PC-3 (cell line): ENCODE data around the gene SLC6A15. TPM values are rescaled to one million over a fixed set of nuclear protein-coding genes. Genes with fewer than 3 reads are reported as not detected.
A peak's percentile ranks its signal among the peaks of the same experiment; 100 is the strongest.

Source experiments
- ATAC-seq: fragments of 200-7000 bp; cut with Tn5 transposase; 2 replicates; pipeline ENCODE4 v1.9.1; 2020; ENCODE audit warnings: mild to moderate bottlenecking, moderate library complexity
- Bru-seq: library from RNA; stranded (reverse); fragments of 400-500 nt; gene quantifications from one replicate; lab custom pipeline; 2021; lab: Mats Ljungman, UMichigan
- BruChase-seq, 2 experiments: library from RNA; stranded (reverse); fragments of 400-500 nt; gene quantifications; one replicate each; lab custom pipeline; 2021; lab: Mats Ljungman, UMichigan
- BruUV-seq: library from RNA; stranded (reverse); fragments of 400-500 nt; replicated peaks from 2 replicates; lab custom pipeline; 2021; lab: Mats Ljungman, UMichigan
- CTCF ChIA-PET: fragments of 300-600 bp; sonication (Branson Sonifier 250); formaldehyde crosslinking; loops from one replicate; lab custom pipeline; 2022; ENCODE audit warnings: antibody characterized with exemption; lab: Charles Lee
- POLR2A ChIA-PET: fragments of 300-600 bp; sonication (Branson Sonifier 250); formaldehyde crosslinking; loops from one replicate; lab custom pipeline; 2022; ENCODE audit warnings: antibody characterized with exemption; ENCODE audit not compliant: unreplicated experiment; lab: Charles Lee
- DNase-seq: peaks from one replicate; pipeline ENCODE4 v3.0.0-alpha.2; 2015
- H2AFZ ChIP-seq: fragments of 300-600 bp; sonication (generic); 2 replicates; pipeline ENCODE4 v1.6.0; 2016; ENCODE audit warnings: antibody characterized with exemption, low read length
- H3F3A ChIP-seq: fragments of 300-600 bp; sonication (generic); one replicate; pipeline ENCODE4 v1.6.0; 2017; ENCODE audit warnings: antibody characterized with exemption, low read length, control low read depth, mild to moderate bottlenecking; ENCODE audit not compliant: unreplicated experiment
- H3K27ac ChIP-seq: fragments of 300-600 bp; sonication (generic); 2 replicates; pipeline ENCODE4 v1.5.1; 2016; ENCODE audit warnings: mild to moderate bottlenecking, low read length
- H3K27me3 ChIP-seq: fragments of 300-600 bp; sonication (generic); 2 replicates; pipeline ENCODE4 v1.6.1; 2016; ENCODE audit warnings: low read length, mixed read lengths
- H3K36me3 ChIP-seq: fragments of 300-600 bp; sonication (generic); 2 replicates; pipeline ENCODE4 v1.6.1; 2016; ENCODE audit warnings: low read depth, mixed run types, low read length, mixed read lengths
- H3K4me1 ChIP-seq: fragments of 300-600 bp; sonication (generic); 2 replicates; pipeline ENCODE4 v1.5.1; 2016; ENCODE audit warnings: low read length; ENCODE audit not compliant: insufficient read depth
- H3K4me2 ChIP-seq: fragments of 300-600 bp; sonication (generic); 2 replicates; pipeline ENCODE4 v1.6.0; 2016; ENCODE audit warnings: low read length
- H3K4me3 ChIP-seq: fragments of 300-600 bp; sonication (generic); 2 replicates; pipeline ENCODE4 v1.5.1; 2016; ENCODE audit warnings: mild to moderate bottlenecking, low read length, mixed read lengths
- H3K79me2 ChIP-seq: fragments of 300-600 bp; sonication (generic); 2 replicates; pipeline ENCODE4 v1.6.1; 2017; ENCODE audit warnings: low read length, mixed read lengths
- H3K9ac ChIP-seq: fragments of 300-600 bp; sonication (generic); 2 replicates; pipeline ENCODE4 v1.6.0; 2016; ENCODE audit warnings: mild to moderate bottlenecking, low read length
- H3K9me2 ChIP-seq: fragments of 300-600 bp; sonication (generic); replicated peaks from 2 replicates; pipeline ENCODE4 v1.6.1; 2016; ENCODE audit warnings: mixed run types, low read length, mixed read lengths
- H3K9me3 ChIP-seq: fragments of 300-600 bp; sonication (generic); 2 replicates; pipeline ENCODE4 v1.6.1; 2016; ENCODE audit warnings: low read length, mixed read lengths
- H4K20me1 ChIP-seq: fragments of 300-600 bp; sonication (generic); 2 replicates; pipeline ENCODE4 v1.6.1; 2016; ENCODE audit warnings: low read length, mixed read lengths
- CTCF ChIP-seq: fragments of 300-600 bp; sonication (generic); conservative IDR thresholded peaks from 2 replicates; pipeline ENCODE4 v1.5.1; 2017; ENCODE audit warnings: antibody characterized with exemption, low read depth, mild to moderate bottlenecking, low read length
- EZH2 ChIP-seq: fragments of 300-600 bp; sonication (generic); IDR thresholded peaks from one replicate; pipeline ENCODE4 v1.6.1; 2017; ENCODE audit warnings: antibody characterized with exemption, mild to moderate bottlenecking, low read length; ENCODE audit not compliant: unreplicated experiment
- EZH2phosphoT487 ChIP-seq: fragments of 300-600 bp; sonication (generic); IDR thresholded peaks from 2 replicates; pipeline ENCODE4 v1.6.1; 2018; ENCODE audit warnings: mild to moderate bottlenecking, antibody characterized with exemption, low read length, borderline replicate concordance
- intact Hi-C: fragments of 100-400 bp; cut with micrococcal nuclease; formaldehyde crosslinking; loops from 2 replicates; pipeline ENCODE4 v1.9.0; 2023
- long read RNA-seq: library from polyadenylated mRNA; unstranded; transcript quantifications from one replicate; pipeline ENCODE4 v2.0.0, GENCODE V29; 2021; ENCODE audit not compliant: unreplicated experiment
- total RNA-seq: library from RNA; depleted of rRNA; stranded (reverse); fragments of >200 nt; gene quantifications from 2 replicates; pipeline ENCODE4 v1.2.3, GENCODE V29; 2014; rRNA removed

The SLC6A15 gene
- not detected in 2 replicates for total RNA-seq
- Bru-seq, nascent RNA: percentile 9 among the genes with signal in this experiment
- BruChase-seq, experiment 1, labeled RNA remaining after a 6-hour chase: percentile 6 among the genes with signal in this experiment
- BruChase-seq, experiment 2, labeled RNA remaining after a 2-hour chase: percentile 13 among the genes with signal in this experiment
- long read RNA-seq: 0 reads

DNA sequence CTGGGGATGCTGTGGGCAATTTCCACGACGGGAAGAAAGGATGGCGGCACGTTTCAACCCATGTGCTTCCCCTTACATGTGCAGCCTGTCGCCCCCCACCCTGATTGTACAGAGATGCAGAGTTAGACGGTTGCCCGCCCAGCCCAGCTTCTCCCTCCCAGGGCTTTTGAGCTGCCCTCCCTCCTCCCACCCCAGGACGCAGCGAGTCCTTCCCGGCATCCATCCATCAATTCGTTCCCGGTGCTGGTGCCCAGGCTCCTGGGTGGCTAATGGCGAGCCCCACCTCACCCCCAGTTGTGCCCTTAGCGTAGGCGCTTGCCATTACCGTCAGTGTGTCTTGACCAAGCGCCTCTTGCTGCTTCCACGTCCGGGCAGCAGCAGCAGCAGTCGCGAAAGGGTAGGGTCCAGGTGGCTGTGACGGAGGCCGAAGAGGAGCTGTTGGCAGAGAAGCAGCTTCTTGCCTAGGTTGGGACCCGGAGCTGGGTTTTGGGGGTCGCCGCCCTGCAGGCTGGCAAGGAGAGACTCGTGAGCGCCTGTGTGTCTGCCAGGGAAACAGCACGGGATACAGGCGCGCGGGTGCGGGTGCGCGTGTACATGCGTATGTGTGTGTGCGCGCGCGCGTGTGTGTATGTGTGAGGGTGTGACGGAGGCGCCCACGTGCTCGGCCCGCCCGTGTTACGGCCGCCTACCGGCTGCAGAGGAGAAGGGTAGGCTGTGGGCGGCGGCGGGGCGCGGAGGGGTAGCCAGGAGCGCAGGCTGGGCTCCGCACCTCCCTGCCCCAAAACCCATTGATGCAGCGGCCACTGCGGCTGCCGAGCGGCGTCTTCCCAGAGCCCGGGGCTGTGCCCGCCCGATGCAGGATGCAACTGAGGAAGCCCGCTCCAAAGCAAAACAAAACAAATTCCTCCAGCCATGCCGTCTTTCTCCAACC is at the start of gene SLC6A15:
SLC6A15 (minus strand) TSS at position 602 of the 931 bp plus-strand sequence. CDS start 20,679 bp downstream, outside the sequence.
- Histone ChIP-seq H3K79me2 (no peaks in the 10 kb centered on the region), H3K4me2 (peak within 1 kb of the TSS; percentile 81; the same call in 1 of the 2 replicates), H3F3A (no peaks in the 10 kb centered on the region), H4K20me1 (no peaks in the 10 kb centered on the region), H2AFZ (peak within 1 kb of the TSS; percentile 58; the same call in 1 of the 2 replicates), H3K36me3 (no peaks in the 10 kb centered on the region), H3K27me3 (peaks cover 21% of the 10 kb centered on the region; the same call in 1 of the 2 replicates), H3K4me3 (peak within 1 kb of the TSS; percentile 60; the same call in 1 of the 2 replicates), H3K9ac (no peak within 1 kb of the TSS), H3K27ac (no peak within 1 kb of the TSS), H3K9me3 (no peaks in the 10 kb centered on the region), H3K4me1 (no peaks in the 10 kb centered on the region), H3K9me2 (no peaks in the 10 kb centered on the region)
- intact Hi-C loops: no loop called here
- no peak for DNase-seq
- BruUV-seq: no TSS peak
- no peak for TF ChIP-seq EZH2phosphoT487
- TF ChIP-seq CTCF: no peak
- no peak for ATAC-seq
- ChIA-PET CTCF (no interaction called here), POLR2A (no interaction called here)

DNA sequence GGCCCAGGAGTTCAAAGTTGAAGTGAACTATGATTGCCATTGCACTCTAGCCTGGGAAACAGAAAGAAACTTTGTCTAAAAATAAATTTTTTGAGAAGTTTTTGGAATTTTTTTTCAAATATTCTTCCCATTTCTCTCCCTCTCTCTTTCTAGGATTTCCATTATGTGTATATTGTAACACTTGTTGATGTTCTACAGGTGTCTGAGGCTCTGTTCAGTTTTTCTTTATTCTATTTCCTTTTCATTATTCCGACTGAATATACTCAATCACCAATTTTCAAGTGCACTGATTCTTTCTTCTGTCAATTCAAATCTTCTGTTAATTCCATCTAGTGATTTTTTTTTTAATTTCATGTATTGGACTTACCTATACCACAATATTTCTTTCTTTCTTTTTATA is 48.3 kb upstream of the SLC6A15 start:
- H4K20me1 ChIP-seq: no peaks in the 10 kb centered on the region
- no peaks in the 10 kb centered on the region for H3K9me2 ChIP-seq
- intact Hi-C loops: no loop called here
- TF ChIP-seq EZH2 (no peak), EZH2phosphoT487 (no peak), CTCF (no peak)
- ChIA-PET CTCF (no interaction called here), POLR2A (no interaction called here)
- H2AFZ ChIP-seq: no peak overlapping the region
- no peak overlapping the region for H3K4me3 ChIP-seq
- H3K36me3 ChIP-seq: no peaks in the 10 kb centered on the region
- no peaks in the 10 kb centered on the region for H3K9me3 ChIP-seq
- H3K9ac ChIP-seq: no peak overlapping the region
- no peaks in the 10 kb centered on the region for H3F3A ChIP-seq
- no peaks in the 10 kb centered on the region for H3K79me2 ChIP-seq
- no peak overlapping the region for H3K27ac ChIP-seq
- DNase-seq (no peak), ATAC-seq (no peak)
- H3K27me3 ChIP-seq: peaks cover 32% of the 10 kb centered on the region
- BruUV-seq: no TSS peak
- H3K4me2 ChIP-seq: no peak overlapping the region
- no peaks in the 10 kb centered on the region for H3K4me1 ChIP-seq
